Measurements from ENCODE around the gene SPRY1.

Gene SPRY1

DNA sequence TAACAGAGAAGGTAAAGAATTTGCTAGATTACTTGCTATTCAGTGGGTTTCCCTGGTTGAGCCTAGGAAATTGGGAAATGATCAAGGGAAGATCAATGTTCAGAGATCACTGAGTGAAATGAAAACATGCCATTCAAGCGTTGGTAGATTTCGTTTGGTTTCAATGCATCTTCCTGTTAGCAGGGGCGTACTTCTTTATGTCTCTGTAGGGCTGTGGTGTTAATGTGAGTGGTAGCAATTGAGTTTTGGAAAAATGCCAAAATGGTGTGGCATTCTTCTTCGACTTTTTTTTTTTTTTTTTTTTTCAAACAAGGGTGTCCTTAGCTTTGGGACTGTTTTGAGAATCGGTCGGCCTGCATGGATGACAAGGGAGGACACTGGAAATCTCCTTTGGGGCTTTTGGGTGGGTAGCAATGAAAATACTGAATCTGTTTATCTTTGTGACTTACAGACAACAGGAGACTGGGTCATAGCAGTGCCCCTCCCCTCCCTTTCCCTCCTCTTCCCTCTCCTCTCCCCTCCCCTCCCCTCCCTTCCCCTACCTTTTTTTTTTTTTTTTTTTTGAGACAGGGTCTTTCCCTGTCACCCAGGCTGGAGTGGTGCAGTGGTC lies 50.4 kb downstream of the SPRY1 start:
- TF ChIP-seq, protein P1, sequence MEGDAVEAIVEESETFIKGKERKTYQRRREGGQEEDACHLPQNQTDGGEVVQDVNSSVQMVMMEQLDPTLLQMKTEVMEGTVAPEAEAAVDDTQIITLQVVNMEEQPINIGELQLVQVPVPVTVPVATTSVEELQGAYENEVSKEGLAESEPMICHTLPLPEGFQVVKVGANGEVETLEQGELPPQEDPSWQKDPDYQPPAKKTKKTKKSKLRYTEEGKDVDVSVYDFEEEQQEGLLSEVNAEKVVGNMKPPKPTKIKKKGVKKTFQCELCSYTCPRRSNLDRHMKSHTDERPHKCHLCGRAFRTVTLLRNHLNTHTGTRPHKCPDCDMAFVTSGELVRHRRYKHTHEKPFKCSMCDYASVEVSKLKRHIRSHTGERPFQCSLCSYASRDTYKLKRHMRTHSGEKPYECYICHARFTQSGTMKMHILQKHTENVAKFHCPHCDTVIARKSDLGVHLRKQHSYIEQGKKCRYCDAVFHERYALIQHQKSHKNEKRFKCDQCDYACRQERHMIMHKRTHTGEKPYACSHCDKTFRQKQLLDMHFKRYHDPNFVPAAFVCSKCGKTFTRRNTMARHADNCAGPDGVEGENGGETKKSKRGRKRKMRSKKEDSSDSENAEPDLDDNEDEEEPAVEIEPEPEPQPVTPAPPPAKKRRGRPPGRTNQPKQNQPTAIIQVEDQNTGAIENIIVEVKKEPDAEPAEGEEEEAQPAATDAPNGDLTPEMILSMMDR (IDR thresholded peaks at IDR 0.05; ENCODE audit: borderline replicate concordance, control extremely low read depth, extremely low read depth, insufficient read depth, missing control alignments), result no peak
- in situ Hi-C loops (cut with MboI; ENCODE audit: low sequenced_read_pairs, unreplicated experiment), result no loop called here
- DNase-seq (ENCODE audit: low spot score), result no peak

DNA sequence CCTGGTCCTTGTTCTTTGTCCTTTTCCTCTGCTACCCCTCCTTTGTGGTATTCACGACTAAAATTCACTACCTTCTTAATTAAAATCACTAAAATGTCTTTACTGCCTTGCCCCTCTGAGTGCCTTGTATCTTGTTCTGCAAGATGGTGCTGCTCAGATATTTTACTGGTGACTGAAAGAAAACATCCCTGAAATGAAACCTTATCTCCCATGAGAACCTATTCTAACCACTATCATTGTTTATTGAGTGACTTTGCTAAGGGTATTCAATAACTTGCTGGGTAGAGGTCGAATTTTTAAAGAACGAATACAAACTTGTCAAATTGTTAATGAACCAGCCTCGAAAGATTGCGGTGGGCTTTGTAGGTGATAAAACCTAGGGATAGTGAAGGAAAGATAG lies 52.8 kb downstream of the SPRY1 start:
- in situ Hi-C loops (cut with MboI; ENCODE audit: low sequenced_read_pairs, unreplicated experiment), result no loop called here
- TF ChIP-seq, protein P1 (IDR thresholded peaks at IDR 0.05; ENCODE audit: borderline replicate concordance, control extremely low read depth, extremely low read depth, insufficient read depth, missing control alignments), result no peak
- DNase-seq (ENCODE audit: low spot score), result no peak

DNA sequence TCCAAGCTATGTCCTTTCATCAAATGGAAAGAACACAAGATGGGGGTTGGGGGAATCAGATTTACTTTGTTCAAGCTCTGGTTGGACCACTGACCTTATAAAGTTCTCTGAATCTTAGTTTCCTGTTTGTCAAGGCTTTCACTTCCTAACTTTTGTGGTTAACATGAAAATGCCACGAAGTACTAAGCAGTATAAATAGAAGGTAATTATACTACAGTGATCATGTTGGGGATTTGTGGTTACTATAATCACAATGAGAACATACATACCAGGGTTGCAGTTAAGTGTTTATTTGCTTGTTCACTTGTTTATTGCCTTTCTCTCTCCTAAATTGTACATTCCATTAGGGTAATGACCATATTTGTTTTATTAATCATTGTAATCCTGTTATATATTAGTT lies 53.2 kb downstream of the SPRY1 start:
- DNase-seq (ENCODE audit: low spot score), result no peak
- TF ChIP-seq, protein P1 (IDR thresholded peaks at IDR 0.05; ENCODE audit: borderline replicate concordance, control extremely low read depth, extremely low read depth, insufficient read depth, missing control alignments), result no peak
- in situ Hi-C loops (cut with MboI; ENCODE audit: low sequenced_read_pairs, unreplicated experiment), result no loop called here

DNA sequence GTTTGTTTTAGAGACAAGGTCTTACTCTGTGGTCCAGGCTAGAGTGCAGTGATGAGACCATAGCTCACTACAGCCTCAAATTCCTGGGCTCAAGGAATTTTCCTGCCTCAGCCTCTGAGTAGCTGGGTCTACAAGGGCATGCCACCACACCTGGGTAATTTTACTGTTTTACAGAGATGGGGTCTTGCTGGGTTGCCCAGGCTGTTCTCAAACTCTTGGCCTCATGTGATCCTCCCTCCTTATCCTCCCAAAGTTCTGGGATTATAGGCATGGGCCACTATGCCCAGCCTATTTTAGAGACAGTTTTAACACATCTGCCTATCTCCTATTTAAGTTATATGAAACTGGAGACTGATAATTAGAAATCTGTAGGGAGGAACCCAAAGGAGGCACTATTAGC lies 53.8 kb downstream of the SPRY1 start:
- TF ChIP-seq, protein P1 (IDR thresholded peaks at IDR 0.05; ENCODE audit: borderline replicate concordance, control extremely low read depth, extremely low read depth, insufficient read depth, missing control alignments), result no peak
- no peak for DNase-seq (ENCODE audit: low spot score)
- in situ Hi-C loops (cut with MboI; ENCODE audit: low sequenced_read_pairs, unreplicated experiment), result no loop called here

DNA sequence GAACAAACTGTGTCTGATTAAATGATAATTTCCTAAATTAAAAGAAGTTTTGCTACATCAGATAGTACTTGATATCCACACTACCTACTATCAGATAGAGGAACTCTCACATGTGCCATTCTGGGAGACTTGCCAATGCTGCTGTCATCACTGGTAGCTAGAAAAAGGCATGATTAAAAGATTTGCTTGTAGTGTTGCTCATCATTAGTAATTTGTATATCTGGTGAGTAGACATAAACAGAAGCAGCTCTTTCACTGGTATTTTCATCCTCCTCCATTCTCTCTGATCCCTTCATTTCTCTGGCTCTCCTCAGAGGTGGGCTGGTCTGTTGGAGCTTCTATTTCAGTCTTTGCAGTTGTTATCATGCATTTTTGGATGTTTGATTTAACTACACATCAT lies 56.0 kb downstream of the SPRY1 start:
- TF ChIP-seq, protein P1 (IDR thresholded peaks at IDR 0.05; ENCODE audit: borderline replicate concordance, control extremely low read depth, extremely low read depth, insufficient read depth, missing control alignments), result no peak
- DNase-seq (ENCODE audit: low spot score), result no peak
- in situ Hi-C loops (cut with MboI; ENCODE audit: low sequenced_read_pairs, unreplicated experiment), result no loop called here

DNA sequence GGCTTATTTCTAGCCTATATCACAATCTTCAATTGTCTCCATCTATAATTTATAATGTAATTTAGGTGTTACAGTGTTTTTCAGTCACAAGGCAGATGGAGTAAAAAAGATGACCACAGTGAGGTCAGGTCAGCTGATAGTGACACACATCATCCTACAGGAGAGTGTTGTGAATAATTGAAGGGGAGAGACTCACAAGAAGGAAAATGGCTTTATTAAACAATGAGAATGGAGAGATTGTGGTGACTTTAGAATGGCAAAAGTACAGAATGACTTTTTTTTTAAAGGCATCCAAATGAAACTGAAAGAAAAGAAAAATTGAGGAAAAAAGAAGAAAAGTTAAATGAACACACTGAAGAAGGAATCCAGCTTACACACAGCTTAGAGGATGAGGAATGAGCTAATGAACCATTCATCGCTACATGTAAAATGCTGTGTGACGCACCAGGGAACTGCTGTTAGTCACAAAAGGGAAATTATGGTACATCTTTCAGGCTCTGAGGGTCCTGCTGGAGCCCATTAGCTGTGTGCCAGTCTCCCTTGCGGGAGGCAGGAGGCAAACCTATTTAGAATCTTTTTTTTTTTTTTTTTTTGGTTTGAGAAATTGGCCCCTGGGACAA lies 56.6 kb downstream of the SPRY1 start:
- in situ Hi-C loops (cut with MboI; ENCODE audit: low sequenced_read_pairs, unreplicated experiment), result no loop called here
- TF ChIP-seq, protein P1 (IDR thresholded peaks at IDR 0.05; ENCODE audit: borderline replicate concordance, control extremely low read depth, extremely low read depth, insufficient read depth, missing control alignments), result no peak
- no peak for DNase-seq (ENCODE audit: low spot score)

Data from GM13976 (cell line).